ENCODE measurements around the gene LRRC70.

Gene LRRC70

DNA sequence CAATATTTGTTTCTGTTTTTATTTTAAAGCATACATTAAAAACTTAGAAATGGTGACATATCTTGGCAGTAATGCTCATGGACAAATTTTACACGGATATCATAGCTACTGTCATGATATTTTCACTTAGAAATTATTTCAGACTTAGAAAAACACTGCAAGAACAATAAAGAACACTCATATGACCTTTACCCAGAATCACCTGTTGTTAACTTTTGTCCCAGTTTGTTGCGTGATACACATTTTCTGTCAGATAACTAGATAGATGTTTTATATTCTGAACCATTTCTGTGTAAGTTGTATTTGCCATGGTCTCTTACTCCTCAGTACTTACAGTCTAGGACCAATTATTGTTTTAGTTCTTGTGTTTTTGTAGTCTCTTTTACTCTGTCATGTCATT lies 3.6 kb upstream of the LRRC70 start:
- no peak for DNase-seq

DNA sequence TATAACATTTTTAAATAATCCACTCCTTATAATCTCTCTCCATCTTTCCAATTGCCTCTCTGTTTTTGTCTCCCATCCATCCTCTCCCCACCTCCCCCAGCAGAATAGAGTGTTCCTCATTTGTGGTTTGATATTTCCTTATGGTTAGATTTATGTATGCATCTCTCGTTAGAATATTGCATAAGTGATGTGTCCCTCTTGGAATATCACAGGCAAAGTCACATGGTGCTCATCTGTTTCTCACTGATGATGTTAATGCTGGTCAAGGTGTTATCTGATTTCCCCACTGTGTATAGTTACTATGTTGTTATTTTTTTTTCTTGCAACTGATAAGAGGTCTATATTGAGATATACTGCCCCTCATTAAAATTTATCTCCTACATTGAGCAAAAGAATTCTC lies 3.1 kb upstream of the LRRC70 start:
- no peak for DNase-seq

DNA sequence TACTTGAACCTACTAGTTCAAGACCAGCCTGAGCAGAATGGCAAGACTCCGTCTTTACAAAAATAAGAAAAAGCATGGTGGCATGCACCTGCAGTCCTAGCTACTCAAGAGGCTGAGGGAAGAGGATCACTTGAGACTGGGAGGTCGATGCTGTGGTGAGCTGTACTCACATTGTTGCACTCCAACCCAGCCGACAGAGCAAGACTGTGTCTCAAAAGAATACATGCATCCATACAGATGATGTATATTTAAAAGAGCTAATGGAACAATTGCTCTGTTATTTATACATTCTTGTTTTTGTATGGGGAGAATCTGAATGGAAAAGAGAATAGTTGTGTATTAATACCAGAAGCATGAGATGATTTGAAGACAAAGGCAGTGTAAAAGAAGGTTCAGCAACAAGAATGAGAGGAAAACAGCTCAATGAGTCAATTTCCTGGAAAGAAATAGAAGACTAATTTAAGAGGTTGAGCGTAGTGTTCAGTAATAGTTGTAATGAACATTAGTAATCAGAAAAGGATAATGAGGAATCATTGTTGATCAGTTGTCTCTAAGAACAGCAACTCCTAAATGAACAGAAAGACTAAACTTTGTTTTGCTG lies 1.9 kb upstream of the LRRC70 start:
- no peak for DNase-seq

DNA sequence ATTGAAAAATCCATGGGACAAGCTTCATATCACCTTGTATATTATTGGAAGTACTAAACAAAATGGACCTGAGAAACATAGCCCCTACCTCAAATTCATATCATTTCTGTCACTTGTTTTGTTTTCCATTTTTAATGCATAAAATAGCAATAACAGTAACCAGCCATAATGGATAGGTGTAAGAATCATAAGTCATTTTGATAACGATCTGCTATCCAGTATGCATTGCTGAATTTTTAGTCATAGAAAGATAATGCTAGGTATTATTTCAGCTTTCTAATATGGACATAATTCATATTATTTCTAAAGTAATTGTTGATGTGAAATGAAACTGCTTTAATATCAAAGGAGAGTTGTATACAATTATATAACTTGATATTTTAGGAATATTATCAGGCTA lies 1.1 kb upstream of the LRRC70 start:
- no peak for DNase-seq

DNA sequence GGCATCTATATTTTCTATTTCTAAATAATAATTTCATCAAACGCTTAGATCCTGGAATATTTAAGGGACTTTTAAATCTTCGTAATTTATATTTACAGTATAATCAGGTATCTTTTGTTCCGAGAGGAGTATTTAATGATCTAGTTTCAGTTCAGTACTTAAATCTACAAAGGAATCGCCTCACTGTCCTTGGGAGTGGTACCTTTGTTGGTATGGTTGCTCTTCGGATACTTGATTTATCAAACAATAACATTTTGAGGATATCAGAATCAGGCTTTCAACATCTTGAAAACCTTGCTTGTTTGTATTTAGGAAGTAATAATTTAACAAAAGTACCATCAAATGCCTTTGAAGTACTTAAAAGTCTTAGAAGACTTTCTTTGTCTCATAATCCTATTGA lies 1.1 kb downstream of the LRRC70 start:
- DNase-seq = no peak

DNA sequence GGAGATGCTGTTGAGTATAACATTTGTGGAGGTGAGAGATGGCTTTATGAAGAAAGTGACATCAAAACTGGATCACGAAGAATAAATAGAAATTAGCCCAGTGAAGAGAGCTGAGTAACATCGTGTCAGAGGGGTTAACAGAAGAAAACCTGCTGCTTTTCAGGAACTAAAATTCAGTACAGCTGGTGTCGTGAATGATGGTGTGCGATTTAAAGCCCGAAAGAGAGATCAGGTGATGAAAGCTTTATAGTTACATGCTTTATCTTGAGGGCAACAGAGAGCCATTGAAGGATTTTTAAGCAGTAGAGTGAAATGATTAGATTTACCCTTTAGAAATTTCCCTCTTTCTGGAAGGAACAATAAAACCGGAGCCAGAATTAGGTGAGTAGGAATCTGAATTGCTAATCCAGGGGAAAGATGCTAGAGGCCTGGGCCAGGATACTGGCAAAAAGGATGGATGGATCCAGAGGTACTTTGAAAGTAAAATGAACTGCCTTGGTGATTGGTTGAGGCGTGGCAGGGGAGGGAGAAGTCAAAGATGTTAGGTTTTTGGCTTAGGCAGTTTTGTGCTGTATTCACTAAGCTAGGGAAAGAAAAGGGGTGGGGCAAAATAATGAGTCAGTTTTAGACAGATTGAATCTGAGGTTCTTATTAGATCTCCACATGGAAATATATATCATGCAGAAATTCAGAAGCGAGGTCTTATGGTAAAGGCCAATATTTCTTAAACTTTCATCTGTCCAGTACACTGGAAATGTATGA lies 3.4 kb downstream of the LRRC70 start:
- no peak for DNase-seq

DNA sequence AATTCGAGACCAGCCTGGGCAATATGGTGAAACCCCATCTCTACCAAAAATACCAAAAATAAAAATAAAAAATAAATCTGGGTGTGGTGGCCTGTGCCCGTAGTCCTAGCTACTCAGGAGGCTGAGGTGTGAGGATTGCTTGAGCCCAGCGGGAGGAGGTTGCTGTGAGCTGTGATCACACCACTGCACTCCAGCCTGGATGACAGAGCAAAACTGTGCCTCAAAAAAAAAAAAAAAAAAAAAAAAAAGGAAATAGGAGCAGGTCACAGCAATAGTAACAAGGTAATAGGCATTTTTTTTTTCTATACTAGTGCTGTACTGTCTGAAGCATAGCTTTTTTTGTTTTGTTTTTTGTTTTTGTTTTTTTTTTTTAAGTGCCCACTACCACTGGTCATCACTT lies 5.8 kb downstream of the LRRC70 start:
- DNase-seq = no peak

DNA sequence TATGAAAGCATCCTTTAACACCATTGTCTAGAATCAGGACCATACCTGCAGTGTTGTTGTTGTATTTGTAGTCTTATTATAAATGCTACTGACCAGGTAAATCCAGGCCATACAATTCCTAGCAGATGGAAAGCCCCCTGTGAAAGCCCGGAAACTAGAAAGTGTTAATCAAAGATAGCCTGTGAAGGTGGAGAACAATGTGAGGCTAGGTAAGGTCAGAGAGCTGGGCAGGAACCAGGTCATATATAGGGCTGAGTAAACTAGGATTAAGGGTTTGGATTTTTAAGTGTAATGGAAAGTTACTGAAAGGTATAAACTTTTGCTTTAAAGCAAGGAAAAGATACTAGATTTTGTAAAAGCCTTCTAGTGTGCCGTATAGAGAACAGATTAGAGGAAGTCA lies 6.7 kb downstream of the LRRC70 start:
- DNase-seq = no peak

DNA sequence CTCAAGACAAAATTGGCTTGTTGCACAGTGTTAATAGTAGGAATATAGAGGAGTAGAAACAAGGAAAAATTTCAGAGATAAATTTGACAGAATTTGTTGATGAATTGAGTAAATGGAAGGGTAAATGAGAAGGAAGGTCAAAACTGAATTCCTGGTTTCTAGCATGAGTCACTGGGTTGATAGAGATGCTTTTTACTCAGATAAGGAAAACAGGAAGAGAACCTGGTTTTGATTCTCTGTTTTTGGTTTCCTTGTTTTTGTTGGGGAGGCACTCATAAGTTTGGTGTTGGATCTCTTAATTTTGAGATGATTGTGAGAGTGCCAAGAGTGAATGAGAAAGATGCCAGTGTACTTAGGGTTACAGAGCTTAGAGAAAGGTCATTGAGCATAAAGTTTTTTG lies 7.1 kb downstream of the LRRC70 start:
- DNase-seq = no peak

DNA sequence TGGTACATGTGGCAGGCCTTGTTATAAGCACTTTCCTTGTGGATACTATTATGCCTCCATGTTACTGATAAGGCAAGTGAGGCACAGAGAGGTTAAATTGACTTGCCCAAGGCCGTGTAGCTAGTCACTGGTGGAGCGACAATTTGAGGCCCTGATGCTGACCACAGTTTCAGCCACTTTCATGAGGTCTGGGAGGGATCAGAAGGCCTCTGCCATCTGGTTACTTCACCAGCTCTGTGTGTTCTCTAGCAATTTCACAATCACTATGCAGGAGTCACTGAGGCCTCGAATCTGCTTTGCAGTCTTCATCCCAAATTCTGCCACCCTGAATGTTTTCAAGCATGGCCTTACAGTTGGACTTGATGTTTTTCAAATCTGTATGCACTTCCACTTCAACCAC lies 9.1 kb downstream of the LRRC70 start:
- DNase-seq = no peak

DNA sequence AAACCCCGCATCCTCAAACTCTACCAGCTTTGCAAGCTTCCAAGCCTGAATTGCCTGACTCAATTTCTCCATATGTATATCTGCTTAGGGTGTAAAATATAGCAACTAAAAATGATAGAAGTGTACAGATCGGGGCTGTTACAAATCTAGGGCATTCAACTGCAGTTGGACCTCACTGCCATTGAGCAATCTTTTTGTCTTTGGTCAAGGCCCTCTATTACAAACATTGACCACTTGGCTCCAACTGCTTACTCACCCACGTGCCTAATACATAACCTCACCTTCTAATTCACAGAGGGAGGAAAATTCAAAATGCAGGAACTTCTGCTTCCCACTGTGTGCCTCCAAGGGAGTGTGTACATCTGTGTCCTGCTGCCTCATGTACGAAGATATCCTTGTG lies 10.0 kb downstream of the LRRC70 start:
- no peak for DNase-seq

DNA sequence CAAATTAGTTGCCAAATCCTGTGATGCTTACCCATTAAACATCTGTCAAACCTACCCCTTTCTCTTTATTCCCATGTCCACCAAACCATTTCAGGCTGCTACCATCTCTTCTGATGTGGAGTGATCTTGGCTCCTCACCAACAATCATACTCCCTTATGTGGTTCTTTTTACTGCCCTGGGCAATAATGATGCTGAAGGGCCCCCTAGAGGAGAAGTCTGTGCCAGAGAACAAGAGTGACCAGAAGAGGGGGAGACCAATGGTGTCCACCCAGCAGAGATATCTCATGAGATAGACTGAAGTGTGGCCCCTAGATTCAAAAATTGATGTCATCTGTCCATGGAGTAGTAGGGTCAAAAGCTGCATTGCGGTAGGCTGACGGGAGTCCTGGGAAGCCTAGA lies 10.9 kb downstream of the LRRC70 start:
- DNase-seq = no peak

DNA sequence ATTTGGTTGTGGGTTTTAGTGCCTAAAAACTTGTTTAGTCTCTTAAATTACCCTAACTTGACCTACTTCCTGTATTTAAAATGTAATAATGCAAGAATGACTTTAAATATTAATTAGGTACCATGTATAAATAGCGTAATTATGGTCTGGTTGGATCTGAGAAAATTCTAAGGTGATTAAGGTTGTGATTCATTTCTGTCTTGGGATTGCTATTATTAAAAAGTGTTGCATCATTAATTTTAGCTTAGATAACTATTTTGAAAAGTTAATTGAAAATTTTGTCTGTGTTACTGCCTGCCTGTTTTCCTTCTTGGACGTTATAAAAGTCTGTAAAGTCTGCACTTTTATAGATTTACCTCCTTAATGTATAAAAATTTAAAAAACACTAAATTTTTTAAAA lies 11.8 kb downstream of the LRRC70 start:
- no peak for DNase-seq

DNA sequence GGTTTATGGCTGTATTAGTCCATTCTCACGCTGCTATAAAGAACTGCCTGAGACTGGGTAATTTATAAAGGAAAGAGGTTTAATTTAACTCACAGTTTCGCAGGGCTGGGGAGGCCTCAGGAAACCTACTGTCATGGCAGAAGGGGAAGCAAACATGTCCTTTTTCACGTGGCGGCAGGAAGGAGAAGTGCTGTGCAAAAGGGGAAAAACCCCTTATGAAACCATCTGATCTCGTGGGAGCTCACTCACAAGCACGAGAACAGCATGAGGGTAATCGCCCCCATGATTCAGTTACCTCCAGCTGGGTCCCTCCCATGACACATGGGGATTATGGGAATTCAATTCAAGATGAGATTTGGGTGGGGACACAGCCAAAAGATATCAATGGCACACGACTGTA lies 13.9 kb downstream of the LRRC70 start:
- no peak for DNase-seq

DNA sequence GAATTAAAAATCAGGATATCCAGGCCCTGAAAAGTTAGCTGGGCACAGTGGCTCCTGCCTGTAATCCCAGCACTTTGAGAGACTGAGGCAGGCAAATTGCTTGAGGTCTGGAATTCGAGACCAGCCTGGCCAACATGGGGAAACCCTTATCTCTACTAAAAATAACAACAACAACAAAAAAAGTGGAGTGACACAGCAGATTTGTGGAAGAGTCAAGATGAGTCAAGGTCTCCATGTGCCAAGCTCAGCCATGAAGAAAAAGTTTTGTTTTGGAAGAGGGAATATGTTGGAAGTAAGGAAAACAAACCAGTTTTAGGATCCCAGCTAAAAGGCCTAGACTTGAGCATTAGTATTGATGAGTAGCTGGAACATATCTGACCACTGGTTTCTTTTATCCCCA lies 14.7 kb downstream of the LRRC70 start:
- no peak for DNase-seq

DNA sequence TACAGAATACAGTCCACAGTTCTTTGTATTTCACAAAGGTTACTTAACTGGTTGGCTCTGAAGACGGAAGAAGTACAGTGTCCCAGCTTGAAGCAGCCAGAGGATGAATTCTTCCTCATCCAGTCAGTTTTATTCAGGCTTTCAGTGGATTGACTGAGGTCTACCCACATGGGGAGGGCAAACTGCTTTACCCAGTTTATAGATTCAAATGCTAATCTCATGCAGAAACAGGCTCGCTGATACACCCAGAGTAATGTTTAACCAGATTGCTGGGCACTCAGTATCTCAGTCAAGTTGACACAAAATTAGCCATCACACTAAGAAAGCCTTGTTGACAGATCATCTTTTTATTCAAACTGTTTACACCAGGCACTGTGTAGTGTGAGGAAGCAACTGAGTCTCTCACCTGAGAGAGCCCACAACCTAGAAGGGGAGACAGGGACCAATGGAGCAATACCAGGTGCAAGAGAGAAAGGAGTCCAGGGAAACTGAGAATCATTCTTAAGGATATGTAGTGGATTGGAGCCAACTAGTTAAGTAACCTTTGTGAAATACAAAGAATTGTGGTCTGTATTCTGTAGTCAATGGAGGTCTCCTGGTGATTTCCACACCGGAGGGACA lies 15.9 kb downstream of the LRRC70 start:
- no peak for DNase-seq

DNA sequence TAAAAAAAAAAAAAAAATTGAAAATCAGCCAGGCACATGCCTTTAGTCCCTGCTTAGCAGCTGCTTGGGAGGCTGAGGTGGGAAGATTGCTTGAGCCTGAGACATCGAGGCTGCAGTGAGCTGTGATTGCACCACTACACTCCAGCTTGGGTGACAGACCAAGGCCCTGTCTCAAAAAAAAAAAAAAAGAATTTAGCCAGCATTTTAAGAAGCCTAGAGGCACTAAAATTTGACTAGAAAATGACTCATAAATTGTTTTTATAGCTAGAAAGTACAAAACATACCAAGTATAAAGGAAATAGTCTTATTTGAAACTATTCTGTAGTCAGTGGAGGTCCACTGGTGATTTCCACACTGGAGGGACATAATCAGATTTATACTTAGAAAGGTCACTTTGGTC lies 17.5 kb downstream of the LRRC70 start:
- DNase-seq = no peak

DNA sequence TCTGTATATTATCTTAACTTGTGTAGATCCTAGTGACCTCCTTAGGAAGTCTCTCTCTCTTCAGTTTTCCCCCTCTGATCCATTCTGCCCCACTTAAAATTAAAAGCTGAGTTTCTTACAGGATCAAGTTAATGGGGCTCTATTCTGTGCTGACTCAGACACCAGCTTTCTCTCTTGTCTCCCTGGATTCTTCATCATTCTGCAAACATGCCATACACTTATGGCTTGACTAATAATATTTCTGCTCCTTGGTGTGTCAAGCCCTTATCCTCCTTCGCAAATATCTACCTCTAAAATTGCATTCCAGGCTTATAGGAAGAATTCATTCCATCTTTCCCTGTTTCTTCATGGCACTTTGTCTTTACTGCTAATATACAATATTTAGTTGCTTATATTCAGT lies 18.1 kb downstream of the LRRC70 start:
- DNase-seq = no peak

DNA sequence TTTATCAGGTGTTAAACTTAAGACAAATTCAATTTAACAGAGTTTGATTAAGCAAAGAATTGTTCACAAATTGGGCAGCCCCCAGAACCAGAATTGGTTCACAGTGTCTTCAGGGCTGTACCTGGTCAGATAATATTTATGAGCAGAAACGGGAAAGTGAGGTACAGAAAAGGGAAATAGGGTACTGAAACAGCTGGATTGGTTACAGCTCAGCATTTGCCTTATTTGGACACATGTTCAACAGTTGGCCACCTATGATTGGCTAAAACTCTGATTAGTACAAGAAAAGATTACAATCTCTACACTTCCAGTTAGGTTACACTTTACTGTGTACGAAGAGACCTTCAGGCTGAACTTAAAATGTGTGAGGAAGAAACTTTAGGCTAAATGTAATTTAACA lies 18.7 kb downstream of the LRRC70 start:
- no peak for DNase-seq

DNA sequence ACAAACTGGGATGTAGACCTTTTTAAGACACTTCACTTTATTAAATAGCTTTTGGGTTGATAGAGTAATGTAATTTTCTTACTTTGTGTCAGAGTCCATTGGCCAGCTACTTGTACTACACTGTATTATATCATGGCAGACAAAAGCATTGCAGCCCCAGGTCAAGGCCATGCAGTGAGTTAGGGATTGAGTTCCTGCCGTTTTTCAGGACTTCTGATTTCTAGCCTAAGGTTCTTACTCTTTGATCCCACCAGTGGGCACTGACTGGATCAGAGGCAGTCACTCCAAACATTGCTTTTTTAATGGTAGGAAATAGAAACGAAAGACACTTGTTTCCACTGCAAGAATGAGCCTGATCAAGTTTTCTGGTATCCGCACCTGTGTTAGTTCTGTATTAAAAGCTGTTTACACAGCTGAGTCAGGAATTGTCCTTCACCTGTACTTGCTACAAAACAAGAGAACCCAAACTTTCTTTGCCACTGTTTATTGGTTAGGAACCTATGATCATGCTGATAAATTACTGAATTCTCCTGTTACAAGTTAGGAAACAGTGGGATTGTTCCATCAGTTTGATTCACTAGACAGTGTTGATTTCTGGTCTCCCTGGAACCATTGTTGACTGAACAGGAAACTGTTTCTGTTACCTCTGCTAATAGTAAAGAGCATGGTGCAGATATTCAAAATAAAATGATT lies 22.1 kb downstream of the LRRC70 start:
- DNase-seq = no peak

DNA sequence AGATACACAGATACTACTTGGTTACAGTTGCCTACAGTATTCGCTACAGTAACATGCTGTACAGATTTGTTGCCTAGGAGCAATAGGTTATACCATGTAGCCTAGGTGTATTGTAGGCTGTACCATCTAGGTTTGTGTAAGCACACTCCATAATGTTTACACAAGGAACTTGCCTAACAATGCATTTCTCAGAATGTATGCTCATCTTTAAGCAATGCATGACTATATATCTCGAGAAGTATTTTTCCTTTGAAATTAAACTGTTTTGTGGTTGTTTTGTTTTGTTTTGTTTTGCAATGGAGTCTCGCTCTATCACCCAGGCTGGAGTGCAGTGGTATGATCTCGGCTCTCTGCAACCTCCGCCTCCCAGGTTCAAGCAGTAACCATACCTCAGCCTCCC lies 25.3 kb downstream of the LRRC70 start:
- DNase-seq = no peak

DNA sequence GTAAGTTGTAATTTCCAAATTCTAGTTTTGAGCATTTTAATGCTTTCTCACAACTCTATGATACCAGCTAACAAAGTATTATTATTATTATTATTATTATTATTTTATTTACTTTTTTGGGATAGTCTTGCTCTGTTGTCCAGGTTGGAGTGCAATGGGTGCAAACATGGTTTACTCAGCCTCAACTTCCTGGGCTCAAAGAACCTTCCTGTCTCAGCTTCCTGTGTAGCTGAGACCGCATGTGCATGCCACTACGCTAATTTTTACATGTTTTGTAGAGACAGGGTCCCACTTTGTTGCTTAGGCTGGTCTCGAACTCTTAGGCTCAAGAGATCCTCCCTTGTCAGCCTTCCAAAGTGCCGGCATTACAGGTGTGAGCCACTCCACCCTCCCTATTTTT lies 27.0 kb downstream of the LRRC70 start:
- no peak for DNase-seq

DNA sequence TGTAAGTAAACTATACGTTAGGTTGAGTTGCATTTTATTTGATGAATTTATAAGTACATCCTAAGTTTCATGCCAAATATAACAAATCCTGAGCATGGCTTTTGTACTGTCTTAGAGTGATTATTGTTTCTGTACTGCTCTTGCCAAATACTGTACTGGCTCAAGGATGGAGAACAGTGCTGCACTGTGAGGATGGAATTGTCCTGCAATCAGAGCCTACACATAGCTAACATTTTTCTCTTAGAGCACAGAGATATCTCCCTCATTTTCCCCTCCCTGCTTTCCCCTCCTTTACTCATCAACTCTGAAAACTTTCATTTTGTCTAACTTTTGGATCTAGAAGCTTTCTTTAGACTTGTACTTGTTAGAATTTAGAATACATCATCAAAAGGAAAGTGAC lies 28.3 kb downstream of the LRRC70 start:
- no peak for DNase-seq

DNA sequence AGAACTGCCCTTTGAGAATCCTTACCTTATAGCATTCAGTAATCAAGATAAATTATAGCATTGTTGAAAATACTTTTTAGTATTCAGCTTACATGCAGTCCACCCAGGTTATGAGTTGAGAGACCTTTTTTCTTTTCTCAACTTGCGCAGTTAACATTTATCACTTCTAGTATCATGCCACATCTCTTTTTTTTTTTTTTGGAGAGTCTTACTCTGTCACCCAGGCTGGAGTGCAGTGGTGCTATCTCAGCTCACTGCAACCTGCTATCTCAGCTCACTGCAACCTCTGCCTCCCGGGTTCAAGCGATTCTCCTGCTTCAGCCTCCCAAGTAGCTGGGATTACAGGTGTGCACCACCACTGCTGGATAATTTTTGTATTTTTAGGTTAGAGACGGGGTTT lies 29.0 kb downstream of the LRRC70 start:
- no peak for DNase-seq
